ENCODE measurements around the gene SKI.
A peak's percentile ranks its signal among the peaks of the same experiment; 100 is the strongest.
"Not testable (repeated sequence)": the region's sequence is repeated elsewhere in the genome, so short reads cannot be mapped to it uniquely, and the experiment has no call there.

The SKI gene

DNA sequence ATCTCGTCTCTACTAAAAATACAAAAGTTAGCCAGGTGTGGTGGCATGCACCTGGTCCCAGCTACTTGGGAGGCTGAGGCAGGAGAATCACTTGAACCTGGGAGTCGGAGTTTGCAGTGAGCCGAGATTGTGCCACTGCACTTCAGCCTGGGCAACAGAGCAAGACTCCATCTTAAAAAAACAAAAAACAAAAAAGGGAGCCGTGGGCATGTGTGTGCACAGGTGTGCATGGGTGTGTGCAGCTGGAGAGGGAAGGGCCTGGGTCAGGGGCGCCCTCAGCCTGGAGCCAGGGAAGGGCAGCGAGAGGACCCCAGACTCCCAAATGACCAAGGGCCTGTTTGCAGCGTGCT is 18.9 kb downstream of the SKI start:
- DNase-seq (ENCODE audit: low spot score): not testable (repeated sequence)

- DNase-seq (ENCODE audit: low spot score): no peak
Observed at GRCh38 chr1:2247760-2248126, 19.6 kb downstream of the SKI start.

DNA sequence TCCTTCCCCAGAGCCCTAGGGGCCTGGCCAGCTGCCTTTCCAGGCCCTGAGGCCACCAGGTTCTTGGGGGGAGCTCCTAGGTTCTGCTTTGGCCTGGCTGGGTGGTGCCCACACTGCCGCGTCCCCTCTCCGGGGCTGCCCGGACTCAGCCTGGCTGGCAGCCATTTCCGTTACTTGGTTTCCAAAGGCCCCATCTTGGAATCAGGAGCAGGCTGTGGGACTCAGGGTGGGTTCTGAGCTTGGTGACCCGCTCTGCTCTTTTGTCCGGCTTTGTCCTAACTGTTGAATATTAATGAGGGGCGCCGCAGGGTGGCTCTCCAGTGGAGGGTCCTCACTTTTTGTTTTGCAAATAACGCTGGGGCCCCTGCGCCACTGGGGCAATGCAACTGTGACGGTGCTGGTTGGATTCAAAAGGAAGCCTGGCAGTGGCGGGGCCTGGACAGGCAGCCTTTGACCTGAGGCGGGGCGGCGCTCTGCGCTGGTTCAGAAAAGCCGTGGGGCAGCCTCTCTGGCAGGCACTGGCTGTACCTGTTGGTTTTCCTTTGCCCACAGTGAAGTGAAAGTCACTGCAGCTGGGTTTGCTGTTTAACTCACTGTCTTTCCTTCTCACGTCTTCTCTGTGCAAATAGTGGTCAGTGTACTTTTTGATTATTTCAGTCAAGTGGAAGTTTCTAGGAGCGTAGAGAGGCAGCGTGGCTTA is 20.2 kb downstream of the SKI start:
- no peak for DNase-seq (ENCODE audit: low spot score)

DNA sequence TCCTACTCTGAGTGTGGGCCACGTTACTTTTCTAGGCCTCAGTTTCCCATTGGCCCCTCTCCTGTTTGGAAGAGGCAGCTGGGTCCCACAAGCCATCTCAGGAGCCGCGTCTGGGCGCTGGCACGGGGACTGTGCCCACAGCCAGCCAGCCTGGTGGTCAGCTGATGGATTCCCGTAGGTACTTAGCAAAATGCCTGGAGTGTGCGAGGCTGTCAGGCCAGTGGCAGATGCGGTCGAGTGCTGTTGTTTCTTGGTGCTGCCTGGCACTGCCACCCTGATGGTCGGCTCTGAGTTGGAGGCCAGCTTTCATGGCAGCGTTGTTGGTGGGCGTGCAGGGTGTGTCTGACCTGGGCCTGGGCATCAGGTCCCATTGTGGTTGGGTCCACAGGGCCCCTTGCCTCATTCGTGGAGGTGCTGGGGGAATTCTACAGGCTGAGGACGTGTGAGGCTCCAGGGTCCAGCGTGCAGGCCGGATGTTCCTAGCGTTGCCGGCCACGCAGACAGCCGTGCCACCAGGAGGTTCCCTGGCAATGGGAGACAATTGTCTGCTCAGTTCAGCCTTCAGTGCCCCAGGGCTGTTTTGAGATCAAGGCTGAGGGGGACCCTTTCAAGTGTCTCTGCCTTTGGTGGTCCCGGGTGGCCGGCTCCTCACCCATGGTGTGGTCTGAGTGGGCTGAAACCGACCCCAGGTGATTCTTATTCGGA is 20.9 kb downstream of the SKI start:
- no peak for DNase-seq (ENCODE audit: low spot score)

- no peak for DNase-seq (ENCODE audit: low spot score)
Observed at GRCh38 chr1:2249559-2249906, 21.4 kb downstream of the SKI start.

- no peak for DNase-seq (ENCODE audit: low spot score)
Observed at GRCh38 chr1:2250721-2251281, 22.7 kb downstream of the SKI start.

DNA sequence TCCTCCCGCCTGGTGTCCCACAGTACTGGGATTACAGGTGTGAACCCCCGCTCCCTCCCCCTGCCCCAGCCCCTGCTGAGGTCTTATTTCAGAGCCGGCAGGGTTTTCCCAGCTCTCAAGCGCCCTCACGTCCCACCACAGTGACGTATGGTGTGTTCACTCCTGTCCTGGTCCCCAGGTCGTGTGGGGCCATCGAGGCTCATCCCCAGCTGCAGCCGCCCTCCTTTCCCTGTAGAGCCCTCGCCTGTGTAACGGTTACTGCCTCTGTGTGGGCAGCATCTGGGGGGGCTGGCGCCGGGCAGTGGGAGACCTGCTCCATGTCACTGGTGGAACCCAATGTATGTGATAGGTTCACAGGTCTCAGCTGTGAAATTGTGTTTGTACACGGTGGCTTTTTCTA is 23.2 kb downstream of the SKI start:
- DNase-seq (ENCODE audit: low spot score): no peak

- no peak for DNase-seq (ENCODE audit: low spot score)
Observed at GRCh38 chr1:2251786-2252185, 23.7 kb downstream of the SKI start.

GRCh38 chr1:2252423-2252822 is 24.3 kb downstream of the SKI start:
- no peak for DNase-seq (ENCODE audit: low spot score)

GRCh38 chr1:2253036-2253796 is 25.1 kb downstream of the SKI start:
- DNase-seq (ENCODE audit: low spot score): no peak

DNA sequence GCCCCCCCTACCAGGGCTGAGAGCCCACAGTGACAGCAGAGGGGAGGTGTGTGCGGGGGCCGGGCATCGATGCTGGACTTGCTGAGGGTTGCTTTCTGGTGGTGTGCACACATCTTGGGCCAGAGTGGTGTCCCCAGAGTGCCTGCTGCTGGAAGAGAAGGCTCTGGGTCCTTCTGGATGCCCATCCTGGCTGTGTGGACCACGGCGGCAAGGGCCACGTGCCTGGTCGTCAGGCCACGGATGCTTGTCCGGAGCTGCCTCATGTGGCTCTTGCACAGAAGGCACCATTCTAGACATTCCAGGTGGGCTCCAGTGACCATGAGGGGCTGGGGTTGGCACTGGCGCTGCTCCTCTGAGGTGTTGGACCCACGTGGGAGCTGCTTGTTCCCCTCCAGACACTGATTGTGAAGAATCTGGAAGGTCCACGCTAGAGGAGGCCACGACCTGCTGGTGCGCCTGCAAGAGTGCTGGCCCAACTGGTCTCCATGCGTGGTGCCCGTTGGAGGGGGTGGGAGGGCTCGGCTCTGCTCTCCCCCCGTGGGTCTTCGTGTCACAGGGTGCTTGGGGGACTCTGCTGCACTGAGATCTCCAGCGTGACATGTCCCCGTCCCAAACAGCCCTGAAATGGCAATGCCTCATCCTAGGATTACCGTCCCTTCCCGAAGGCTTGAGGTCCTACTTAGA is 25.8 kb downstream of the SKI start:
- DNase-seq (ENCODE audit: low spot score): no peak

DNA sequence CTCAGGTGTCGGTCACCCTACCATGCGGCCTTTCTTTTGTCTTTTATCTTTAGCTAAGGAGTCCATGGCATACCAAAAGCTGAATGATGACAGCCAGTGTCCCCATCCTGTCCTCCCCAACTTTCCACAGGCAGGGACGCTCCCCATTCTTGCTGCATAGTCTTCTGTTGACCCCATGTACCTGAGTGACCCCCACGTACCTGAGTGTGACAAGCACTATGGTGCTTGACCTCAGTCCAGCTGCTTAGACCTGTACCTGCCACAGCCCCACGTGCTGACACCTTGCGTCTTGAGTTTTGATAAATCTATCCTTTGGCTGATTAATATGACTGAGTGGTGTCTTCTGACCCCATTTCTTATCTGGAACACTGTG is 26.9 kb downstream of the SKI start:
- DNase-seq (ENCODE audit: low spot score): no peak

- peak; percentile 98 for DNase-seq (ENCODE audit: low spot score)
Observed at GRCh38 chr1:2255420-2256369, 27.6 kb downstream of the SKI start.

- peak; percentile 44 for DNase-seq (ENCODE audit: low spot score)
Observed at GRCh38 chr1:2256435-2257244, 28.5 kb downstream of the SKI start.

DNA sequence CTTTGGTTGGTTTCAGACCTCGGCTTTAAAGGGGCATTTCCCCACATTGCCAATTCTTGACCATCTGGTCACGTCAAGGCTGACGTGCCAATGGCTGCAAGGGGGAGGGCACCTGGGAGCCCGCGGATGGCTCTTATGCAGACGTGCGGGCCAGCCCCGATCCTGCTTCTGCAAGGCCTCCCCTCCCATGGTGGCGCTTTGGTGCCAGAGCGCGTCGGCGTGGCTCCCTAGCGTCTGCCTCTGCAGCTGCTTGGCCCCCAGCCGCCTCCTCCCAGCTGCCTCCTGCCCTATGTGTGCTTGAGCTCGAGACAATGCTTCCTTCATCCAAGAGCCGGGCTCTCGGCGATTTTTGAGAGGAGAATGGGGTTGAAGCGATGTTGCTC is 29.1 kb downstream of the SKI start:
- DNase-seq (ENCODE audit: low spot score): no peak

DNA sequence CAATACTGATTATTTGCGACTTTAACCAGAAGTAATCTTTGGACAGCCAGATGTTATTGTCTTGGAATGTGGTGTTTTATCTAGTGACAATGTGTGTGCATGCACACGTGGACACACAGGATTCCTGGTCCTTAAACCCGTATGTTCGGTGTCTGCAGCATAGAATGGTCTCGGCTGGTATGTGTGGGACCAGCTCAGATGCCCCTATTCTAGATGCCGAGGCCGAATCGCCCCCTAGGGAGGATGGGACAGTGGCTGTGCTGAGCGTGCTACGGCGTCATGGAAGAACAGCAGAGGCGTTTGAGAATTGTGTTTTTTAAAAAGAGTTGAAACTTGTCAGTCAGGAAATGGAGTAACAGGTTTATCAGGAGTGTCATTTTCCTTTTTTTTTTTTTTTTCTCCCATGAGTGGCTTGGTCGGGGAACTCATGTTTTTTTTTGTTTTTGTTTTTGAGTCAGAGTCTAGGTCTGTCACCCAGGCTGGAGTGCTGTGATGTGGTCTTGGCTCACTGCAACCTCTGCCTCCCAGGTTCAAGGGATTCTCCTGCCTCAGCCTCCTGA is 30.1 kb downstream of the SKI start:
- no peak for DNase-seq (ENCODE audit: low spot score)

DNA sequence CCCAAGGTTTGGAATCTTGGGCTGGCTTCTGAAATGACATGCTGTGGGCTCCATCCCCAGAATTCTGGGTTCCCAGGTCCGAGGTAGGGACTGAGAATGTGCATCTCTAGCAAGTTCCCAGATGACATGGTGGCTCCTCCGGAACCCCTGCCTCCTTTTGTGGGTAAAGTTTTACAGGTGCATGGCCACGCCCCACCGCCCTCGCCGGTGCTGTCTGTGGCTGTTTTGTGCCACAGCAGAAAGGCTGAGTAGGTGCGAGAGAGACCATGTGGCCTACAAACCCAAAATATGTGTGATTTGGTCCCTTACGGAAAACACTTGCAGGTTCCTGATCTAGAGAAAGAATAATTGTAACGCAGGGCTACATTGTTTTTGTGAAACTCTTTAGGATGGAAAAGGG is 30.9 kb downstream of the SKI start:
- DNase-seq (ENCODE audit: low spot score): peak; percentile 39

DNA sequence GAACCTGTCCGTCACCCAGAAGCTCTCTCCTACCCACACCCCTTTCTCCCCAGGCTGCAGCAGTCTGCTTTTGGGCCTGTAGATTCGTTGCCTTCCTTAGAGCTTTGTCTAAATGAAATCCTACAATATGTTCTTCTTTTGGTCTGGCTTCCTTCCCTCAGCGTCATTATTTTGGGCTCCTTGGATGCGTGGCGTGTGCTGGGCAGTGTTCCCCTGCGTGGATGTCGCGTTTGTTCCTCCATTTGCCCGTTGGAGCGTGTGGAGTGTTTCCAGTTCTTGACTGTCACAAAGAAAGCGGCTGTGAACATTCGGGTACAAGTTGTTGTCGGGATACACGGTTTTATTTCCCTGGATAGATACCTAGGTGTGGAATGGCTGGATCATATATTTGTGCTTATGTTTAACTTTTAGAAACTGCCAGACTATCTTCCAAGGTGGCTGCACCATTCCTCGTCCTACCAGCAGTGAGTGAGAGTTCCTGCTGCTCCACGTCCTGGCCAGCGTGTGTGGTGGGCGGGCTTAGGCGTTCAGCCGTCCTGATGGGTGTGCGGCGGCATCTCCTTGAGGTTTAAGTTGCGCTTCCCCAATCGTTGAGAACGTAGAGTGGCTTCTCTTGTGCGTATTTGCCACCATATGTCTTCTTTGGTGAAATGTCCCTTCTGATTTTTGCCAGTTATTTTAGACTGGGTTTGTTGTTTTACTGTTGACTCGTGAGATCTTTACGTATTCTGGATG is 31.7 kb downstream of the SKI start:
- no peak for DNase-seq (ENCODE audit: low spot score)

- not testable (repeated sequence) for DNase-seq (ENCODE audit: low spot score)
Observed at GRCh38 chr1:2260470-2260869, 32.4 kb downstream of the SKI start.

DNA sequence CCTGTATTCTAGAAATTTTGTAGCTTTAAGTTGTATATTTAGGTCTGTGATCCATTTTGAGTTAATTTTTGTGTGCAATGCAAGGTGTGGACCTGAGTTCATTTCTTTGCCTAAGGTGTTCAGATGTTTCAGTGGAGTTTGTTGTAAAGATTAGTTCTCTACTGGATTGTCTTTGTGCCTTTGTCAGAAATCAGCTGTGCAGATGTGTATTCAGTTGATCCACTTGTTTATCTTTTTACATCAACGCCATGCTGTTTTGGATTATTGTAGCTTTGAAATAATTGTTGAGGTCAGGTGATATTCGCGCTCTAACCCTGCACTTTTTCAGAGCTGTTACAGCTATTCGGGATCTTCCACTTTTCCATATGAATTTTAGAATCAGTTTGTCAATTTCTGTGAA is 32.8 kb downstream of the SKI start:
- DNase-seq (ENCODE audit: low spot score): no peak
